CD4-positive, alpha-beta T cell (primary cell): Measurements from ENCODE around the gene MANF. TPM values are rescaled to one million over a fixed set of nuclear protein-coding genes. Genes with fewer than 3 reads are reported as not detected.

Source experiments
- ATAC-seq: fragments of 200-7000 bp; cut with Tn5 transposase; one replicate; pipeline ENCODE4 v1.10.0; 2022; ENCODE audit warnings: mild to moderate bottlenecking; ENCODE audit not compliant: poor library complexity
- CTCF ChIA-PET: fragments of 350-600 bp; sonication (Branson Sonifier 250); formaldehyde crosslinking; loops from one replicate; lab custom pipeline; 2021; ENCODE audit warnings: antibody characterized with exemption, inconsistent platforms; lab: Charles Lee
- POLR2A ChIA-PET: fragments of 350-600 bp; sonication (Branson Sonifier 250); formaldehyde crosslinking; loops from one replicate; lab custom pipeline; 2021; ENCODE audit warnings: antibody characterized with exemption, inconsistent platforms; lab: Charles Lee
- DNase-seq, 14 experiments: peaks; one replicate each; pipeline ENCODE4 v3.0.0-alpha.2; 2013 to 2020; ENCODE audit warnings: mixed read lengths in 2 of 14
- H3K27ac ChIP-seq, 2 donors: one replicate each; pipeline versions ENCODE4 v1.5.1 to v1.7.0; 2013; ENCODE audit warnings: low read length in 2 of 2, low read depth in 1 of 2, mild to moderate bottlenecking in 1 of 2
- H3K27me3 ChIP-seq, 2 experiments: 1 replicate in 1 of 2; 2 replicates in 1 of 2; pipeline versions ENCODE4 v1.6.1 to v1.7.0; 2013; ENCODE audit warnings: low read length in 2 of 2, control low read depth in 1 of 2, mild to moderate bottlenecking in 1 of 2, moderate library complexity in 1 of 2; ENCODE audit not compliant: insufficient read depth in 2 of 2, control insufficient read depth in 1 of 2
- H3K36me3 ChIP-seq: one replicate; pipeline ENCODE4 v1.6.1; 2013; ENCODE audit warnings: low read length, control low read depth; ENCODE audit not compliant: insufficient read depth
- H3K4me1 ChIP-seq: one replicate; pipeline ENCODE4 v1.6.1; 2013; ENCODE audit warnings: low read length, control low read depth; ENCODE audit not compliant: insufficient read depth
- H3K4me3 ChIP-seq: one replicate; pipeline ENCODE4 v1.5.1; 2013; ENCODE audit warnings: mild to moderate bottlenecking, low read length, moderate library complexity
- H3K9me3 ChIP-seq, 2 experiments: 1 replicate in 1 of 2; 2 replicates in 1 of 2; pipeline versions ENCODE4 v1.6.1 to v1.7.0; 2013; ENCODE audit warnings: low read length in 2 of 2, mild to moderate bottlenecking in 2 of 2, control low read depth in 1 of 2, moderate library complexity in 1 of 2; ENCODE audit not compliant: control insufficient read depth in 1 of 2, insufficient read depth in 1 of 2
- H3K27ac Mint-ChIP-seq: one replicate; pipeline ENCODE4 v1.8.0; 2020; ENCODE audit warnings: mixed read lengths
- H3K27me3 Mint-ChIP-seq: one replicate; pipeline ENCODE4 v1.8.0; 2021; ENCODE audit warnings: mixed read lengths
- H3K36me3 Mint-ChIP-seq: one replicate; pipeline ENCODE4 v1.8.0; 2021; ENCODE audit warnings: low read depth, mixed read lengths
- H3K4me1 Mint-ChIP-seq: one replicate; pipeline ENCODE4 v1.8.0; 2021; ENCODE audit warnings: low read depth, mixed read lengths
- H3K4me3 Mint-ChIP-seq: one replicate; pipeline ENCODE4 v1.8.0; 2020; ENCODE audit warnings: mild to moderate bottlenecking, mixed read lengths
- H3K9me3 Mint-ChIP-seq: one replicate; pipeline ENCODE4 v1.8.0; 2020; ENCODE audit warnings: mixed read lengths
- intact Hi-C, 2 experiments: fragments of 100-400 bp; cut with DNase I in 1 of 2; cut with micrococcal nuclease in 1 of 2; formaldehyde crosslinking; loops; one replicate each; pipeline versions ENCODE4 v1.15.1 to v1.9.0; 2023 to 2025; cut with DNase I, micrococcal nuclease
- total RNA-seq, 174 experiments: library from RNA in 2 of 174; stranded (reverse) in 2 of 174; gene quantifications; one replicate each; pipeline ENCODE4 v1.2.3 and lab custom pipeline; 2021 to 2026
- TF ChIP-seq, protein P1 (sequence below): fragments of 200-600 bp; IDR thresholded peaks from one replicate; pipeline ENCODE4 v1.8.0; 2022; ENCODE audit warnings: antibody characterized with exemption, mild to moderate bottlenecking

The MANF gene
- total RNA-seq, 2 experiments from 2014 or later, result 26.4 to 30.2 TPM

- Mint-ChIP-seq H3K36me3 (peaks cover 64% of the 10 kb centered on the region), H3K4me1 (peaks cover 59% of the 10 kb centered on the region), H3K4me3 (peak overlapping the region; percentile 80), H3K27ac (peak overlapping the region; percentile 85), H3K9me3 (no peaks in the 10 kb centered on the region), H3K27me3 (no peaks in the 10 kb centered on the region)
- DNase-seq (peak in 1 of 14 experiments; percentile 31), ATAC-seq (no peak)
- Histone ChIP-seq H3K27ac (peak overlapping the region in 1 of 2 donors; percentile 17), H3K9me3 (peaks cover 0 to 8% of the 10 kb centered on the region in 2 experiments), H3K4me3 (no peak overlapping the region), H3K36me3 (peaks cover 73% of the 10 kb centered on the region), H3K4me1 (peaks cover 80% of the 10 kb centered on the region), H3K27me3 (no peaks in the 10 kb centered on the region)
- ChIA-PET CTCF (no interaction called here), POLR2A (interaction anchor here (1.3 to 3.3 kb wide), 3 partner anchors 9 to 106 kb away, joined by 3 to 17 read pairs (median 13); partner anchors contain the start of genes DCAF1 and MANF)
- intact Hi-C loops, result loop anchor here in 1 of 2 experiments (5.0 to 10.0 kb wide), 3 partner anchors 144 to 1041 kb away; partner anchors contain the start of genes CYB561D2, NPRL2, POC1A and RAD54L2
- TF ChIP-seq, protein P1, sequence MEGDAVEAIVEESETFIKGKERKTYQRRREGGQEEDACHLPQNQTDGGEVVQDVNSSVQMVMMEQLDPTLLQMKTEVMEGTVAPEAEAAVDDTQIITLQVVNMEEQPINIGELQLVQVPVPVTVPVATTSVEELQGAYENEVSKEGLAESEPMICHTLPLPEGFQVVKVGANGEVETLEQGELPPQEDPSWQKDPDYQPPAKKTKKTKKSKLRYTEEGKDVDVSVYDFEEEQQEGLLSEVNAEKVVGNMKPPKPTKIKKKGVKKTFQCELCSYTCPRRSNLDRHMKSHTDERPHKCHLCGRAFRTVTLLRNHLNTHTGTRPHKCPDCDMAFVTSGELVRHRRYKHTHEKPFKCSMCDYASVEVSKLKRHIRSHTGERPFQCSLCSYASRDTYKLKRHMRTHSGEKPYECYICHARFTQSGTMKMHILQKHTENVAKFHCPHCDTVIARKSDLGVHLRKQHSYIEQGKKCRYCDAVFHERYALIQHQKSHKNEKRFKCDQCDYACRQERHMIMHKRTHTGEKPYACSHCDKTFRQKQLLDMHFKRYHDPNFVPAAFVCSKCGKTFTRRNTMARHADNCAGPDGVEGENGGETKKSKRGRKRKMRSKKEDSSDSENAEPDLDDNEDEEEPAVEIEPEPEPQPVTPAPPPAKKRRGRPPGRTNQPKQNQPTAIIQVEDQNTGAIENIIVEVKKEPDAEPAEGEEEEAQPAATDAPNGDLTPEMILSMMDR, result no peak
These were observed 8.5 kb downstream of the MANF start for GRCh38 chr3:51393564-51393963.

DNA sequence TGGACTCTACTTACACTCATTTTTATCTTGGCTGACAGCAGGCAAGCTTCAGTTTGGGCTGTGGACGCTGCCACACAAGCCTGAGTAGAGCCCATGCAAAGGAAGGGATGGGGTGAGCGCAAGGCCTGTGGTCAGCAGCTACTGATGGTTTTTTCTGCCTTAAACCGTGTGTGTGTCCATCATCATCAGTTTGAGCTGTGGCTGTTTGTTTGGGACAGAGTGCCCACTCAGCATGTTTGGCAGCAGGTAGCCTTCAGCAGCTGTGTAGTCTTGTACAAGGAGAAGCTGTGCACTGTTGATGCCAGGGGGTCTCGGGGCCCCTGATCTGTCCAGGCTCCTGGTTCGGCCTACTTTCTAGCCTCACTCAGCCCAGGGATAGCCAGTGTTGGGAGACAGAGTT is 9.4 kb downstream of the MANF start:
- Histone ChIP-seq H3K27ac (no peak overlapping the region), H3K4me3 (no peak overlapping the region), H3K4me1 (peaks cover 73% of the 10 kb centered on the region), H3K27me3 (no peaks in the 10 kb centered on the region), H3K36me3 (peaks cover 74% of the 10 kb centered on the region), H3K9me3 (peaks cover 0 to 8% of the 10 kb centered on the region in 2 experiments)
- ATAC-seq (no peak), DNase-seq (peak in 1 of 14 experiments; percentile 11)
- Mint-ChIP-seq H3K9me3 (no peaks in the 10 kb centered on the region), H3K4me1 (peaks cover 51% of the 10 kb centered on the region), H3K36me3 (peaks cover 62% of the 10 kb centered on the region), H3K4me3 (peak overlapping the region; percentile 80), H3K27ac (peak overlapping the region; percentile 85), H3K27me3 (no peaks in the 10 kb centered on the region)
- intact Hi-C loops, result loop anchor here in 1 of 2 experiments (5.0 to 10.0 kb wide), 3 partner anchors 143 to 1042 kb away; partner anchors contain the start of genes CYB561D2, NPRL2, POC1A and RAD54L2
- ChIA-PET POLR2A (interaction anchor here (0.6 to 3.3 kb wide), 3 partner anchors 10 to 775 kb away, joined by 3 to 17 read pairs (median 13); partner anchors contain the start of genes DCAF1 and MANF), CTCF (interaction anchor here (1.0 kb wide), 1 partner anchor 778 kb away, joined by 3 read pairs; the partner anchor contains the start of gene MAPKAPK3)
- TF ChIP-seq, protein P1, result no peak

- Mint-ChIP-seq H3K27ac (peak overlapping the region; percentile 85), H3K36me3 (peaks cover 73% of the 10 kb centered on the region), H3K27me3 (no peaks in the 10 kb centered on the region), H3K4me1 (peaks cover 43% of the 10 kb centered on the region), H3K9me3 (no peaks in the 10 kb centered on the region), H3K4me3 (no peak overlapping the region)
- Histone ChIP-seq H3K9me3 (peaks cover 0 to 8% of the 10 kb centered on the region in 2 experiments), H3K36me3 (peaks cover 84% of the 10 kb centered on the region), H3K27ac (no peak overlapping the region), H3K4me3 (no peak overlapping the region), H3K27me3 (no peaks in the 10 kb centered on the region), H3K4me1 (peaks cover 62% of the 10 kb centered on the region)
- intact Hi-C loops, result loop anchor here in 1 of 2 experiments (10.0 kb wide), 1 partner anchor 759 kb away; the partner anchor contains the start of gene POC1A
- ChIA-PET CTCF (no interaction called here), POLR2A (interaction anchor here (1.0 to 3.2 kb wide), 2 partner anchors 11 to 103 kb away, joined by 3 to 13 read pairs; partner anchors contain the start of gene MANF)
- TF ChIP-seq, protein P1, result no peak
- ATAC-seq, result no peak
- peak in 1 of 14 experiments; percentile 8 for DNase-seq
These were observed 10.6 kb downstream of the MANF start for GRCh38 chr3:51395493-51396213.
